OCI-LY7 (cell line): ENCODE results near the gene SYK.

Source experiments
- CTCF ChIP-seq: fragments of 200-600 bp; sonication (generic); conservative IDR thresholded peaks from 2 replicates; pipeline ENCODE4 v1.5.1; 2014; ENCODE audit warnings: mild to moderate bottlenecking, antibody characterized with exemption, low read length, moderate library complexity, mixed read lengths
- EZH2phosphoT487 ChIP-seq: fragments of 200-600 bp; sonication (generic); IDR thresholded peaks from 2 replicates; pipeline ENCODE4 v1.6.1; 2018; ENCODE audit warnings: low read depth, borderline replicate concordance, mild to moderate bottlenecking, mixed run types, antibody characterized with exemption, low read length, moderate library complexity, mixed read lengths

GRCh38 chr9:90857091-90857490, 55.5 kb downstream of the SYK start:
- TF ChIP-seq CTCF (no peak), EZH2phosphoT487 (no peak)
